NB4 (cell line): ENCODE measurements around the gene CALR3.

Source experiments
- CTCF ChIP-seq: IDR thresholded peaks from one replicate; pipeline ENCODE4 v1.5.1; 2012; ENCODE audit warnings: low read depth, low read length
- MAX ChIP-seq: IDR thresholded peaks from 2 replicates; pipeline ENCODE4 v1.6.1; 2011; ENCODE audit warnings: low read depth, low read length
- MYC ChIP-seq: IDR thresholded peaks from 2 replicates; pipeline ENCODE4 v1.6.1; 2011; ENCODE audit warnings: low read depth, low read length
- POLR2A ChIP-seq: IDR thresholded peaks from 2 replicates; pipeline ENCODE4 v1.6.1; 2011; ENCODE audit warnings: mild to moderate bottlenecking; ENCODE audit not compliant: insufficient read length; ENCODE audit errors: extremely low read depth

GRCh38 chr19:16472992-16473391 is 23.0 kb downstream of the CALR3 start:
- no peak for TF ChIP-seq POLR2A
- TF ChIP-seq CTCF, result no peak
- no peak for TF ChIP-seq MAX
- TF ChIP-seq MYC, result no peak
